AG04450 (cell line): ENCODE results near the gene NES. TPM values are rescaled to one million over a fixed set of nuclear protein-coding genes. Genes with fewer than 3 reads are reported as not detected.

Experiments
- CTCF ChIA-PET: fragments of 300-600, 350-600 bp; formaldehyde crosslinking; extraction: SDS; loops from one replicate; lab custom pipeline; 2022; ENCODE audit warnings: antibody characterized with exemption, inconsistent platforms; lab: Charles Lee
- POLR2A ChIA-PET: fragments of 350-600 bp; formaldehyde crosslinking; extraction: SDS; loops from one replicate; lab custom pipeline; 2021; ENCODE audit warnings: antibody characterized with exemption, inconsistent platforms; lab: Yijun Ruan, JAX
- DNase-seq: peaks from one replicate; pipeline ENCODE4 v3.0.0-alpha.2; 2011; ENCODE audit warnings: low read depth, low spot score
- H3K27ac ChIP-seq: one replicate; pipeline ENCODE4 v1.5.1; 2012; ENCODE audit warnings: low read depth, low read length, control low read depth
- H3K27me3 ChIP-seq: one replicate; pipeline ENCODE4 v1.6.0; 2012; ENCODE audit warnings: low read length; ENCODE audit not compliant: control insufficient read depth, insufficient read depth
- H3K4me3 ChIP-seq: 2 replicates; pipeline ENCODE4 v1.5.1; 2011; ENCODE audit warnings: mild to moderate bottlenecking, low read depth, low read length, control low read depth
- H3K9me3 ChIP-seq: 2 replicates; pipeline ENCODE4 v1.5.1; 2012; ENCODE audit warnings: low read length; ENCODE audit not compliant: control insufficient read depth, insufficient read depth
- polyA plus RNA-seq: library from polyadenylated mRNA; depleted of rRNA; stranded (reverse); fragments of >200 nt; gene quantifications from 2 replicates; pipeline ENCODE4 v1.2.3, GENCODE V29; 2011
- TF ChIP-seq, protein P1 (sequence below): IDR thresholded peaks from 2 replicates; pipeline ENCODE4 v1.5.1; 2011; ENCODE audit warnings: low read depth, low read length, control low read depth, inconsistent platforms

The NES gene
- polyA plus RNA-seq, 1 experiment: 15.7 TPM

DNA sequence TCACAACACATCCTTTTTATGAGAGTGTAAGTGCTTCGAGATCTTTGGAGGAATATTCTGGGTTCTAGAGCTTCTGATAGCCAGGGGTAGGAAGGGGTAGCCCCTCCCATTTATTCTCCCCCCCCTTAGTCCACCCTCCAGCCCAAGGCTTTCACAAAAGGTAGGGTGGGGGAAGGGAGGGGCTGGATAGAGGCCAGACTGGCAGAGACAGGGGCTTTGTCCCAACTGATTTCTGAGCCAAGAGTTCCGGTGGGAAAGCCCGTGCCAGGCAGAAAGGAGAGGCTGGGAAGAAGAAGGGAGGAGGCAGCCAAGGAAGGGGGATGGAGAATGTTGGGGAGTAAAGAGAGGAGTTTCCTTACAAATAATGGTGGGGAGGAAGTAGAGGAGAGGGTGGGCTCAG lies 32.2 kb downstream of the NES start:
- DNase-seq: no peak
- TF ChIP-seq, protein P1, sequence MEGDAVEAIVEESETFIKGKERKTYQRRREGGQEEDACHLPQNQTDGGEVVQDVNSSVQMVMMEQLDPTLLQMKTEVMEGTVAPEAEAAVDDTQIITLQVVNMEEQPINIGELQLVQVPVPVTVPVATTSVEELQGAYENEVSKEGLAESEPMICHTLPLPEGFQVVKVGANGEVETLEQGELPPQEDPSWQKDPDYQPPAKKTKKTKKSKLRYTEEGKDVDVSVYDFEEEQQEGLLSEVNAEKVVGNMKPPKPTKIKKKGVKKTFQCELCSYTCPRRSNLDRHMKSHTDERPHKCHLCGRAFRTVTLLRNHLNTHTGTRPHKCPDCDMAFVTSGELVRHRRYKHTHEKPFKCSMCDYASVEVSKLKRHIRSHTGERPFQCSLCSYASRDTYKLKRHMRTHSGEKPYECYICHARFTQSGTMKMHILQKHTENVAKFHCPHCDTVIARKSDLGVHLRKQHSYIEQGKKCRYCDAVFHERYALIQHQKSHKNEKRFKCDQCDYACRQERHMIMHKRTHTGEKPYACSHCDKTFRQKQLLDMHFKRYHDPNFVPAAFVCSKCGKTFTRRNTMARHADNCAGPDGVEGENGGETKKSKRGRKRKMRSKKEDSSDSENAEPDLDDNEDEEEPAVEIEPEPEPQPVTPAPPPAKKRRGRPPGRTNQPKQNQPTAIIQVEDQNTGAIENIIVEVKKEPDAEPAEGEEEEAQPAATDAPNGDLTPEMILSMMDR: no peak
- H3K27me3 ChIP-seq: peaks cover 85% of the 10 kb centered on the region
- no peak overlapping the region for H3K27ac ChIP-seq
- POLR2A ChIA-PET: no interaction called here
- CTCF ChIA-PET: interaction anchor here (0.8 to 2.1 kb wide), 4 partner anchors 18 to 61 kb away, joined by 3 to 6 read pairs (median 4); no protein-coding TSS in a partner anchor
- no peaks in the 10 kb centered on the region; the same call in 1 of the 2 replicates for H3K9me3 ChIP-seq
- no peak overlapping the region for H3K4me3 ChIP-seq

DNA sequence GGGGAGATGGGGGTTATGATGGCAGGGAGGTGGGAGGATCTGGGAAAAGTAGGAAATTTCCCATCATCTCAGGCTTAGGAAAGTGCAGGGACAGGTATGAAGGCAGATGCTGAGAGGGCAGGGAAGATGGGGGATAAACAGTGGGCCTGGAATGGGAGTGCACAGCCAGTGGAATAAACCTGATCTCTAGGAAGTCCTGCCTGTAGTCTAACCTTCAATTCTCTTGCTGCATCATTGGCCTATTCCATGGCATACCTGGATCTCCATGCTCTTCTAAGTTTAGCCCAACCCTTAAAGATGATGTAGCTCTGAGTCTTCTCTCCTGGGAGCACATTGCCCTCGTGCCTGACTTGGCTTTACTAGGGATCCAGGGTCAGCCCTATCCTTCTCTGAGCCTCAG lies 32.6 kb downstream of the NES start:
- no peak for DNase-seq
- H3K9me3 ChIP-seq: no peaks in the 10 kb centered on the region; the same call in 1 of the 2 replicates
- H3K4me3 ChIP-seq: no peak overlapping the region
- no peak overlapping the region for H3K27ac ChIP-seq
- peaks cover 90% of the 10 kb centered on the region for H3K27me3 ChIP-seq
- CTCF ChIA-PET: interaction anchor here (0.8 to 2.1 kb wide), 3 partner anchors 18 to 45 kb away, joined by 3 to 6 read pairs (median 4); no protein-coding TSS in a partner anchor
- POLR2A ChIA-PET: no interaction called here
- TF ChIP-seq, protein P1: no peak

DNA sequence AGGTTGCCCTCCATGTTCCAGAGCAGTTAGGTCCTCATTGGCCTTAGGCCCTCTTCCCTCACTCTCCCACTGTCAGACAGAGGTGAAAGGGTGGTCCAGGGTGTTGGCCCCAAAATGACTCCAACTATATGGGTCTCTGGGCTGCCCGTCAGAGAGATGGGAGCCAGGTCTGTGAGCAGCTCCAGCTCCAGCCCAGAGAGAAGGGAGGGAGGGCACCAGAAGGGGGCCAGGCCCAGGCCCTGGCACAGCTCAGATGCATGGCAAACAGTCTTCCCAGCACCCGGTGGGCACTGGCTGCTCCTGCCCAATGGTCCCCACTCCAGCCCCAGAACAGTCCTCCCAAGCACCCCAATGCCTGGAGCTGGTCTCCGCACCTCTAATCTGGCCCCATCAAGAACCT lies 33.1 kb downstream of the NES start:
- H3K27ac ChIP-seq: no peak overlapping the region
- no peaks in the 10 kb centered on the region; the same call in 1 of the 2 replicates for H3K9me3 ChIP-seq
- ChIA-PET CTCF (interaction anchor here (1.0 to 2.3 kb wide), 3 partner anchors 14 to 34 kb away, joined by 6 to 9 read pairs (median 6); no protein-coding TSS in a partner anchor), POLR2A (no interaction called here)
- TF ChIP-seq, protein P1: no peak
- no peak overlapping the region for H3K4me3 ChIP-seq
- H3K27me3 ChIP-seq: peaks cover 95% of the 10 kb centered on the region
- DNase-seq: no peak

DNA sequence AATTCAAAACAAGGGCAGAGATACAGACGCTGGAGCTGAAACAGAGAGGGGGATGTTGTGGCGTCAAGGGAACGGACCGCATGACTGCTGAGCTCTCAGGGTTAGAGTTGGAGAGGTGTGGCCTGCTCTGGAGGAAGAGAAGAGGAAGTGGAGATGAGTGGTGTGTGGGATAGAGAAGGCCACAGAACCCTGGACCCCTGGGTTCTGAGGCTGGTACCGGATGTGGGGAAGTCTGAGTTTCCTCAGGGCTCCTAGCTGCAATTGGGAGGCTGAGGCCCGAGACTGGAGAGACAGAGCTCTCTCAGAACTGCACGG lies 33.5 kb downstream of the NES start:
- POLR2A ChIA-PET: no interaction called here
- H3K27me3 ChIP-seq: peaks cover 95% of the 10 kb centered on the region
- no peak overlapping the region for H3K27ac ChIP-seq
- no peak overlapping the region for H3K4me3 ChIP-seq
- CTCF ChIA-PET: interaction anchor here (1.0 to 2.3 kb wide), 4 partner anchors 14 to 34 kb away, joined by 5 to 9 read pairs (median 6); partner anchors contain the start of gene NES
- H3K9me3 ChIP-seq: no peaks in the 10 kb centered on the region; the same call in 1 of the 2 replicates
- DNase-seq: no peak
- TF ChIP-seq, protein P1: no peak

DNA sequence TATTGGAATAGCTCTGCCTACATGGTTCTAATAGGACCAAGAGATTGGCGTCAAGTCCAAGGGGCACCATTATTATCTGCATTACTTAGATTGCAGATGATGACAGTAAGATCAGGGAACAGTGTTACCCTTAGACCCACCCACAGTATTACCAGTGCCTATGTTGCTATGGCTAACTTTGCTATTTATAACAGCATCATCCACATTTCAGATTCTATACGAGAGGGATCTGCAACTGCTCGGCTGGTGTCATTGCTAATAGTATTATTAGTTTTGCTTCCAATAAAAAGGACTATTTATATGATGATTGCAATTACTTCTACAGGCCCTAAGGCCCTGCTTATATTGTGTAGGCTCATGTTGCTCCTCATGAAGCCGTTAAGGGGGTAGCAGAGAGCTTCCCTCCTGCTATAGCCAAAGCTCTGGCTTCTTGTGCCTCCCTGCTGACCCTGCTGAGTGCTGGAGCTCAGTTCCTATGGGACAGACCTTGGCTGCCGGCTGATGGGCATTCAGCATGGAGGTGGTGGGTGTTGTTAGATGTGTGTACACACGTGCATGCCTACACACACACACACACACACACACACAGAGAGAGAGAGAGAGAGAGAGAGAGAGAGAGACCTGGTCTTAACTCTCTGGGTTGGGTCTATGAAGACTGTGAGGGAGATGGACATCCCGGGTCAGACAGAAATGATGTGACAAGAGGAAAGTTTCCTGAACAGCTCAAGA lies 34.0 kb downstream of the NES start:
- Histone ChIP-seq H3K27ac (no peak overlapping the region), H3K9me3 (no peaks in the 10 kb centered on the region; the same call in 1 of the 2 replicates), H3K27me3 (peaks cover 95% of the 10 kb centered on the region), H3K4me3 (no peak overlapping the region)
- ChIA-PET POLR2A (no interaction called here), CTCF (interaction anchor here (0.5 to 2.3 kb wide), 7 partner anchors 15 to 282 kb away, joined by 3 to 9 read pairs (median 5); partner anchors contain the start of genes CRABP2 and NES)
- DNase-seq: no peak
- TF ChIP-seq, protein P1: no peak
